ENCODE results near the gene ESPN. TPM values are rescaled to one million over a fixed set of nuclear protein-coding genes. Genes with fewer than 3 reads are reported as not detected.

The ESPN gene
- total RNA-seq, 3 donors from 2014 or later (not counting 1 experiment from before 2014, with no cell fraction given), result 1.1 to 2.0 (median 1.7) TPM

- H3K4me3 ChIP-seq (ENCODE audit: low read length), result no peak overlapping the region
- ATAC-seq (no peak), DNase-seq (no peak)
- Mint-ChIP-seq H3K4me3 (peak overlapping the region; percentile 25), H3K27me3 (ENCODE audit: low read depth in 2 of 2) (peaks cover 0 to 18% of the 10 kb centered on the region in 2 donors), H3K9me3 (no peaks in the 10 kb centered on the region), H3K4me1 (peaks cover 7% of the 10 kb centered on the region in 2 donors), H3K27ac (no peak overlapping the region), H3K36me3 (no peaks in the 10 kb centered on the region)
- TF ChIP-seq CTCF (IDR thresholded peaks at IDR 0.05), result no peak
- WGBS (ENCODE audit: insufficient coverage), result 81% methylated on average over 4 of the region's 4 CpGs
- no peaks in the 10 kb centered on the region for H3K9me3 ChIP-seq (ENCODE audit: control insufficient read depth, insufficient read depth, low read length)
- no peaks in the 10 kb centered on the region for H3K36me3 ChIP-seq (ENCODE audit: control insufficient read depth, insufficient read depth, low read length)
- intact Hi-C loops (cut with micrococcal nuclease), result no loop called here
- H3K4me1 ChIP-seq (ENCODE audit: control insufficient read depth, insufficient read depth, low read length), result peaks cover 20% of the 10 kb centered on the region
- H3K27ac ChIP-seq (ENCODE audit: low read length), result no peak overlapping the region
- H3K27me3 ChIP-seq (ENCODE audit: control insufficient read depth, insufficient read depth, low read length), result peaks cover 9% of the 10 kb centered on the region
Measured at GRCh38 chr1:6499296-6499695, 74.7 kb downstream of the ESPN start.

- H3K27ac Mint-ChIP-seq, result no peak overlapping the region
- TF ChIP-seq CTCF (IDR thresholded peaks at IDR 0.05), result no peak
- 90% methylated on average over 27 of the region's 27 CpGs for WGBS (ENCODE audit: insufficient coverage)
Measured at GRCh38 chr1:6500544-6501278, 76.1 kb downstream of the ESPN start.

GRCh38 chr1:6501279-6501813 is 76.8 kb downstream of the ESPN start:
- WGBS (ENCODE audit: insufficient coverage), result 80% methylated on average over 10 of the region's 10 CpGs
- H3K27ac Mint-ChIP-seq, result no peak overlapping the region
- peaks cover 9% of the 10 kb centered on the region for H3K27me3 ChIP-seq (ENCODE audit: control insufficient read depth, insufficient read depth, low read length)

More at GRCh38 chr1:6500544-6501278, 76.1 kb downstream of the ESPN start:
- intact Hi-C loops (cut with micrococcal nuclease), result no loop called here
- Histone ChIP-seq H3K27ac (ENCODE audit: low read length) (no peak overlapping the region), H3K4me3 (ENCODE audit: low read length) (no peak overlapping the region), H3K36me3 (ENCODE audit: control insufficient read depth, insufficient read depth, low read length) (no peaks in the 10 kb centered on the region), H3K27me3 (ENCODE audit: control insufficient read depth, insufficient read depth, low read length) (peaks cover 9% of the 10 kb centered on the region), H3K9me3 (ENCODE audit: control insufficient read depth, insufficient read depth, low read length) (no peaks in the 10 kb centered on the region), H3K4me1 (ENCODE audit: control insufficient read depth, insufficient read depth, low read length) (peaks cover 20% of the 10 kb centered on the region)
- H3K36me3 Mint-ChIP-seq, result no peaks in the 10 kb centered on the region
- H3K4me1 Mint-ChIP-seq, result peaks cover 7% of the 10 kb centered on the region in 2 donors
- no peak for DNase-seq
- peaks cover 0 to 15% of the 10 kb centered on the region in 2 donors for H3K27me3 Mint-ChIP-seq (ENCODE audit: low read depth in 2 of 2)
- no peak for ATAC-seq
- no peaks in the 10 kb centered on the region for H3K9me3 Mint-ChIP-seq
- H3K4me3 Mint-ChIP-seq, result no peak overlapping the region

More at GRCh38 chr1:6501279-6501813, 76.8 kb downstream of the ESPN start:
- no peak overlapping the region for H3K27ac ChIP-seq (ENCODE audit: low read length)
- Mint-ChIP-seq H3K4me1 (peaks cover 7% of the 10 kb centered on the region in 2 donors), H3K27me3 (ENCODE audit: low read depth in 2 of 2) (peaks cover 0 to 15% of the 10 kb centered on the region in 2 donors), H3K9me3 (no peaks in the 10 kb centered on the region), H3K4me3 (no peak overlapping the region), H3K36me3 (no peaks in the 10 kb centered on the region)
- DNase-seq (no peak), ATAC-seq (no peak)
- TF ChIP-seq CTCF (IDR thresholded peaks at IDR 0.05), result no peak
- no peak overlapping the region for H3K4me3 ChIP-seq (ENCODE audit: low read length)
- H3K36me3 ChIP-seq (ENCODE audit: control insufficient read depth, insufficient read depth, low read length), result no peaks in the 10 kb centered on the region
- intact Hi-C loops (cut with micrococcal nuclease), result no loop called here
- peaks cover 17% of the 10 kb centered on the region for H3K4me1 ChIP-seq (ENCODE audit: control insufficient read depth, insufficient read depth, low read length)
- no peaks in the 10 kb centered on the region for H3K9me3 ChIP-seq (ENCODE audit: control insufficient read depth, insufficient read depth, low read length)
